HEK293T (cell line): ENCODE measurements around the gene ZNF814.

Experiments
- FOXA1 ChIP-seq: fragments of 450-650 bp; IDR thresholded peaks from 2 replicates; pipeline ENCODE4 v1.6.1; 2016; ENCODE audit warnings: mild to moderate bottlenecking
- FOXK2 ChIP-seq: fragments of 450-650 bp; IDR thresholded peaks from 2 replicates; pipeline ENCODE4 v1.6.1; 2016; ENCODE audit warnings: mild to moderate bottlenecking
- FOXM1 ChIP-seq: fragments of 450-650 bp; IDR thresholded peaks from 2 replicates; pipeline ENCODE4 v1.6.1; 2017; ENCODE audit warnings: mild to moderate bottlenecking, borderline replicate concordance
- HDGF ChIP-seq: fragments of 450-650 bp; IDR thresholded peaks from 2 replicates; pipeline ENCODE4 v1.6.1; 2017; ENCODE audit warnings: antibody characterized with exemption, borderline replicate concordance
- NFRKB ChIP-seq: fragments of 450-650 bp; IDR thresholded peaks from 2 replicates; pipeline ENCODE4 v1.6.1; 2016; ENCODE audit warnings: mild to moderate bottlenecking, moderate library complexity
- SP1 ChIP-seq: fragments of 450-650 bp; IDR thresholded peaks from 2 replicates; pipeline ENCODE4 v1.6.1; 2017

DNA sequence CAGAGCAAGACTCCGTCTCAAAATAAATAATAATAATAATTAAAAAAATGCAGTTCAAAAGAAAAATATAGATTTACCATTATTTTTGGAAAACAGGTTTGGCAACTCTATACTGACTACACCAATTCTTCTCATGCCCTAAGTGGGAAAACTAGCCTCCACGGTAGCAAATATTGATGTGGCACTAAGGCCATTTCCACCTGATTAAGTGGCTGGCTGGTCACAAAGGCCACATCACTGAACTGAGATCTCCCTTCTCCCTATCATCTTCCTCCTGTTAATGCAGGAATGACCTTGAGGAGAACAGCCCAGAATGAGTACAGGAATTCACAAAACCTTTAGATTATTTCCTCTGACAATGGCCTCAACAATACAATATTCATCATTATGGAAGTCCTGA lies 18.6 kb downstream of the ZNF814 start:
- TF ChIP-seq FOXK2 (no peak), NFRKB (no peak), HDGF (no peak), FOXA1 (no peak), FOXM1 (no peak), SP1 (no peak)
